Ascending aorta (tissue), 2 donors: ENCODE data around the gene C2orf80. TPM values are rescaled to one million over a fixed set of nuclear protein-coding genes. Genes with fewer than 3 reads are reported as not detected.
"Not testable (repeated sequence)": the region's sequence is repeated elsewhere in the genome, so short reads cannot be mapped to it uniquely, and the experiment has no call there.

Experiments
- DNase-seq, 2 donors: peaks; one replicate each; pipeline ENCODE4 v3.0.0-alpha.2; 2019; ENCODE audit warnings: low spot score in 2 of 2
- H3K27ac ChIP-seq, 2 donors: fragments of 200-600 bp; sonication (generic); one replicate each; pipeline ENCODE4 v1.5.1; 2016 to 2017; ENCODE audit warnings: mild to moderate bottlenecking in 1 of 2
- H3K27me3 ChIP-seq: fragments of 200-600 bp; sonication (generic); one replicate; pipeline ENCODE4 v1.5.1; 2017
- H3K36me3 ChIP-seq, 2 donors: fragments of 200-600 bp; sonication (generic); one replicate each; pipeline ENCODE4 v1.5.1; 2016
- H3K4me1 ChIP-seq, 2 donors: fragments of 200-600 bp; sonication (generic); one replicate each; pipeline ENCODE4 v1.5.1; 2016 to 2017; ENCODE audit warnings: mild to moderate bottlenecking in 1 of 2
- H3K4me3 ChIP-seq, 2 donors: fragments of 200-600 bp; sonication (generic); one replicate each; pipeline ENCODE4 v1.5.1; 2016 to 2017; ENCODE audit warnings: mild to moderate bottlenecking in 1 of 2
- H3K9me3 ChIP-seq, 2 donors: fragments of 200-600 bp; sonication (generic); one replicate each; pipeline ENCODE4 v1.5.1; 2016
- intact Hi-C: fragments of 100-400 bp; cut with DNase I; formaldehyde crosslinking; loops from one replicate; pipeline ENCODE4 v1.15.1; 2023
- total RNA-seq: library from RNA; depleted of rRNA; stranded (reverse); fragments of >200 nt; gene quantifications from one replicate; pipeline ENCODE4 v1.1.0, GENCODE V29; 2016
- TF ChIP-seq, protein P1 (sequence below), 3 experiments: fragments of 200-600 bp in 2 of 3; fragments of 450-650 bp in 1 of 3; sonication (generic) in 2 of 3; IDR thresholded peaks; one replicate each; pipeline ENCODE4 v1.5.1; 2016 to 2019; ENCODE audit warnings: antibody characterized with exemption in 3 of 3, mild to moderate bottlenecking in 1 of 3, moderate library complexity in 1 of 3

The C2orf80 gene
- total RNA-seq, 1 donor from 2014 or later, result not detected

DNA sequence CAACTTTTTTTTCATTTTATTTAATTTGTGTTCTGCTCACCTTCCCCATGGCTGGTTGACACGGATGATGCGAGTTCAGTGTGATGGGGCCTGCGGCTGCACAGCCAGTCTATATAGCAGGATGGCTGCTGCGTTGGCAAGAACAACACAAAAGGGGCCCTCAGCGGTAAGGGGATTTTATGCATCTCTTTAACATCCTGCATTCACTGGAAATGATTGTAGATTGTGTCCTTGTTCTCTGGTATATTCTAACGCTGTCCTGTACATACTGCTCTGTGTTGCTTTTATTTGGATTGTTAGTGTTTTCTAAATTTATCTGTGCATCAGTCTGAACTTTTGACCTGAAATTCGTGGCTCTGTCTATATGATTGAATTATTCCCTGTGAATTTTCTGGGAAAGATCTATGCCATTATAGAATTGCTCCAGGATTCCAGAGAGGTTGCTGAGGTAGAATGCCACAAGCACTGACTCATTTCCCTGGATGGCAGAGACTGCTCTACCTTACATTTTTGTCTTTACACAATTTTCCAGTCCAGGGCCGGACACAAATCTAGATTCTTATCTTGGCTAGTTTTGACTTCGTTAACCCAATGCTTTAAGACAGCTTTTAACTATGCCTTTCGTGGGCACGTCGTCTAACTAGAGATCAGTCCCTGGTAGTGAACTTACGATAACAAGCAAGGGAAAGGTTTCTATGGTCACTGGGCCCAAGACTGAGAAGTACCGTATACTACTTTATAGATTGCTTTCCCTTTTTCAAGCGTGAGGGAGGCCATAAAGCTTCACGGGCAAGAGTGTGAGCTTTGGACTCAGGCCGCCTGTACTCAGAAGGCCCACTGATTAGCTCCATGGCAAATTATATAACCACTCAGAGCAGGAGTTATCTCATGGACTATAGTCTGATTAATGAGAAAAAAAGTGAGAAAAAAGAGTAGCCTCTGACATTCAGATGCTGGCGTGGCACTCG is 59.8 kb downstream of the C2orf80 start, which contains the start of gene CRYGC:
Gene CRYGC (minus strand): TSS at position 85 of the 968 bp plus-strand sequence. CDS start 36 bp downstream, at position 49.
- intact Hi-C loops, result no loop called here
- TF ChIP-seq, protein P1, sequence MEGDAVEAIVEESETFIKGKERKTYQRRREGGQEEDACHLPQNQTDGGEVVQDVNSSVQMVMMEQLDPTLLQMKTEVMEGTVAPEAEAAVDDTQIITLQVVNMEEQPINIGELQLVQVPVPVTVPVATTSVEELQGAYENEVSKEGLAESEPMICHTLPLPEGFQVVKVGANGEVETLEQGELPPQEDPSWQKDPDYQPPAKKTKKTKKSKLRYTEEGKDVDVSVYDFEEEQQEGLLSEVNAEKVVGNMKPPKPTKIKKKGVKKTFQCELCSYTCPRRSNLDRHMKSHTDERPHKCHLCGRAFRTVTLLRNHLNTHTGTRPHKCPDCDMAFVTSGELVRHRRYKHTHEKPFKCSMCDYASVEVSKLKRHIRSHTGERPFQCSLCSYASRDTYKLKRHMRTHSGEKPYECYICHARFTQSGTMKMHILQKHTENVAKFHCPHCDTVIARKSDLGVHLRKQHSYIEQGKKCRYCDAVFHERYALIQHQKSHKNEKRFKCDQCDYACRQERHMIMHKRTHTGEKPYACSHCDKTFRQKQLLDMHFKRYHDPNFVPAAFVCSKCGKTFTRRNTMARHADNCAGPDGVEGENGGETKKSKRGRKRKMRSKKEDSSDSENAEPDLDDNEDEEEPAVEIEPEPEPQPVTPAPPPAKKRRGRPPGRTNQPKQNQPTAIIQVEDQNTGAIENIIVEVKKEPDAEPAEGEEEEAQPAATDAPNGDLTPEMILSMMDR (IDR thresholded peaks at IDR 0.05), result no peak

DNA sequence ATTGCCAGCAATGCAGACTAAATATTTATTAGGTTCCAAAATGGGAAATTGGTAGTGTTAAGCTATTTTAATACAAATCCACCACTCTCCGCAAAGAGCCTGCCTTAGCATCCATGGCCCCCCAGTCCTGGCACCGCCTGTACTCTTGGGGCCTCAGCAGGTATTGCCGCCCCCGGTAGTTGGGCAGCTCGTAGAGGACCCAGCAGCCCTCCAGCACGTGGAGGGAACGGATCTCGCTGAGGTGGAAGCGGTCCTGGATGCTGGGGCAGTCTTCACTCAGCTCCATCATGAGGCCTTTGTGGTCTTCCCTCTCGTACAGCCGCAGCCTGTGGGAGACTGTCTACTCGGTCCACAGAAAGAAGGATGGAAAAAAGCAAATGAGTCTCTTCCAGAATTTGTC is 61.7 kb downstream of the C2orf80 start:
- intact Hi-C loops, result no loop called here

More for the DNA sequence above, 59.8 kb downstream of the C2orf80 start, which contains the start of gene CRYGC:
- Histone ChIP-seq H3K9me3 (no peaks in the 10 kb centered on the region), H3K4me3 (no peak within 1 kb of the TSS), H3K27ac (no peak within 1 kb of the TSS), H3K36me3 (no peaks in the 10 kb centered on the region), H3K4me1 (no peaks in the 10 kb centered on the region), H3K27me3 (no peaks in the 10 kb centered on the region)
- no peak for DNase-seq

DNA sequence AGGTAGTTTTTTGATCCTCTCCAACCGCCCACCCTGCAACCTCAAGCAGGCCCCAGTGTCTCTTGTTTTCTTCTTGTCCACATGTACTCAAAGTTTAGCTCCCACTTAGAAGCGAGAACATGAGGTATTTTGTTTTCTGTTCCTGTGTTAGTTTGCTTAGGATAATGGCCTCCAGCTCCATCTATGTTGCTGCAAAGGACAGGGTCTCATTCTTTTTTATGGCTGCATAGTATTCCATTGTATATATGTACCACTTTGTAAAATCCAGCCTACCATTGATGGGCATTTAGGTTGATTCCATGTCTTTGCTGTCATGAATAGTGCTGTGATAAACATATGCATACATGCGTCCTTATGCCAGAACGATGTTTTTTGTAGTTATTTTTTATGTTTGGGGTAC is 62.7 kb downstream of the C2orf80 start:
- Histone ChIP-seq H3K4me1 (no peaks in the 10 kb centered on the region), H3K27ac (no peak overlapping the region), H3K27me3 (no peaks in the 10 kb centered on the region), H3K4me3 (no peak overlapping the region), H3K36me3 (no peaks in the 10 kb centered on the region), H3K9me3 (no peaks in the 10 kb centered on the region)
- no peak for DNase-seq
- TF ChIP-seq, protein P1 (IDR thresholded peaks at IDR 0.05), result no peak
- intact Hi-C loops, result no loop called here

More for the DNA sequence above, 61.7 kb downstream of the C2orf80 start:
- Histone ChIP-seq H3K4me3 (no peak overlapping the region), H3K9me3 (no peaks in the 10 kb centered on the region), H3K36me3 (no peaks in the 10 kb centered on the region), H3K27ac (no peak overlapping the region), H3K4me1 (no peaks in the 10 kb centered on the region), H3K27me3 (no peaks in the 10 kb centered on the region)
- no peak for DNase-seq
- TF ChIP-seq, protein P1 (IDR thresholded peaks at IDR 0.05), result no peak

DNA sequence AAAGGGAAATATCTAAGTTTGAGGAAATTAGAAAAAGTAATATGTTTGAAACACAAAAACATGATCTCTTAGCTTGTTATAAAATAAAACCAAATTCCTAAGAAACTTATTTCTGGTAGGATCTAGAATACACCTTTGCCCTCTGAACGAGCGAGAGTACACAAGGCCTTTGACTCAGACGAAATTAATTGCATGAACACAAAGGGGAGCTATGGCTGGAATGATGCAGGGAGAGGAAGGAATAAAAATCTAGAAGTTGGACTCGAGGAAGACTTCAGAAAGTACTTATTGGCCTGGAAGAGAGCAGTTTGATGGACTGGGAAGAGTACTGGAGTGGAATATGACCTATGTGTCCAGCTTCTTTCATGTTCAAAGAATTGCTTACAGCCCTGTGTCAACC is 64.6 kb downstream of the C2orf80 start:
- Histone ChIP-seq H3K36me3 (no peaks in the 10 kb centered on the region), H3K27me3 (no peaks in the 10 kb centered on the region), H3K4me3 (no peak overlapping the region), H3K9me3 (no peaks in the 10 kb centered on the region), H3K4me1 (no peaks in the 10 kb centered on the region), H3K27ac (no peak overlapping the region)
- TF ChIP-seq, protein P1 (IDR thresholded peaks at IDR 0.05), result no peak
- DNase-seq, result no peak
- intact Hi-C loops, result no loop called here

DNA sequence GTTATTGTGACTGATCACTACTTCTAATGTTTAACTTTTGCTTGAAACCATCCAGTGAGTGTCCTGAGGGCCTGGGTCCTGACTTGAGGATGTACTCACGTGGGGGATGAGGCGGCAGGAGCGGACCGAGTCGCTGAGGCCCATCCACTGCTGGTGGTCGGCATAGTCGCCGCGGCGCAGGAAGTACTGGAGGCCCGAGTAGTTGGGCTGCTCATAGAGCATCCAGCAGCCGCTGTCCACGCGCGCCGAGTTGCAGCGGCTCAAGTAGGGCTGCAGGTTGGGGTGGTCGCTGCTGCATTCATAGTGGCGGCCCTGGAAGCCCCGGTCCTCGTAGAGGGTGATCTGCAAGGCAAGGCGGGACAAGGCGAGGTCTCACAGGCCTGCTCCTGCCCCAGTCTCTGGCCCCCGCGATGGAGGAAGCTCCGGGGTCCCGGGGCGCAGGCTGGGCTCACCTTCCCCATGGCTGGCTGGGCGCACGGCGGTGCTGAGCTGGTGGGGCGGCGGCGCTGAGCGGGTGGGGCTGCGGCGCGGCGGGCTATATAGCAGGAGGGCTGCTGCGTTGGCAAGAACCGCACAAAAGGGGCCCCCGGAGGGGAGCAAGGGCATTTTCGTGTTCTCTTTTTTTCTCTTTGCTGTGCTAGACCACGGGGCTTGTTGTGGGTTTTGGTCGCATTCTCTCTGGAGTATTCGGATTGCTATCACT is 65.7 kb downstream of the C2orf80 start, which contains the start of gene CRYGD:
Gene CRYGD (minus strand): TSS at position 512 of the 703 bp plus-strand sequence. CDS start 51 bp downstream, at position 461.
- H3K36me3 ChIP-seq, H3K4me1 ChIP-seq, intact Hi-C loops, H3K27me3 ChIP-seq, H3K27ac ChIP-seq, H3K9me3 ChIP-seq, DNase-seq: not testable (repeated sequence)
- H3K4me3 ChIP-seq, result peak within 1 kb of the TSS in 1 of 2 donors; percentile 36
